ENCODE results near the gene CTIF. TPM values are rescaled to one million over a fixed set of nuclear protein-coding genes. Genes with fewer than 3 reads are reported as not detected.

Gene CTIF
- total and polyA plus RNA-seq, 2 experiments from 2014 or later = 8.6 to 14.4 TPM

DNA sequence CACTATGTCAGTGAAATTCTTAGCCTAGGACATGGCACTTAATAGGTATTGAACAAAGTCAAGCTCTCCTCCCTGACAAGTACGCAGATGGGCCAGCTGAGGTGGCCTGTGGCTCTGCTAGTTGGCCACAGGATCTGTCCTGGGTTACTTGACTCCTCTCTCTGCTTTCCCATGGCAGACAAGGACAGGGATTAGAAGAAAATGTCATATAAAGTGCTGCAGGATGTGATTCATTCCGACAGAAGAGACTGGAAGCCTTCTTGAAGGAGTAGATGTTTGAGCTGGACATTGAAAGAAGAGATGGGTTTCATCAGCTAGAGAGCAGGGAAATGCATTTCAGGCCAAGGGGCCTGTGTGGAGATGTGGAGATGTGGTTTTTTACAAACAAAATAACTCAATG is 365.3 kb downstream of the CTIF start (continued):
- TF ChIP-seq ZNF462 (CRISPR knock-in tag; IDR thresholded peaks at IDR 0.05) (no peak), CREB1 (CRISPR knock-in tag; IDR thresholded peaks at IDR 0.05; ENCODE audit: low read depth) (no peak), EZH2phosphoT487 (IDR thresholded peaks at IDR 0.05; ENCODE audit: unreplicated experiment) (no peak), STAT1 (IDR thresholded peaks at IDR 0.05; ENCODE audit: unreplicated experiment) (no peak), EZH2 (IDR thresholded peaks at IDR 0.05; ENCODE audit: low read depth, unreplicated experiment) (no peak)

GRCh38 chr18:48904847-48905394 is 366.1 kb downstream of the CTIF start:
- Mint-ChIP-seq H3K27me3 (ENCODE audit: insufficient read depth, low read depth, poor library complexity) (peaks cover 2% of the 10 kb centered on the region), H3K27ac (no peak overlapping the region), H3K36me3 (ENCODE audit: low read depth) (peaks cover 6% of the 10 kb centered on the region; the same call in 1 of the 3 replicates), H3K4me3 (no peak overlapping the region), H3K4me1 (no peaks in the 10 kb centered on the region; the same call in 2 of the 3 replicates), H3K9me3 (peaks cover 15% of the 10 kb centered on the region; the same call in 2 of the 3 replicates)
- Histone ChIP-seq H4K20me1 (replicated peaks; ENCODE audit: insufficient read depth) (no peaks in the 10 kb centered on the region), H3K4me2 (no peak overlapping the region), H3F3A (replicated peaks; ENCODE audit: low read depth) (no peaks in the 10 kb centered on the region), H3K36me3 (ENCODE audit: insufficient read depth) (no peaks in the 10 kb centered on the region), H3K27me3 (ENCODE audit: insufficient read depth) (no peaks in the 10 kb centered on the region), H3K27ac (ENCODE audit: low read depth) (no peak overlapping the region), H2AFZ (no peak overlapping the region), H3K79me2 (replicated peaks; ENCODE audit: insufficient read depth) (no peaks in the 10 kb centered on the region), H3K9me2 (ENCODE audit: insufficient read depth) (no peaks in the 10 kb centered on the region), H3K4me1 (ENCODE audit: insufficient read depth) (no peaks in the 10 kb centered on the region), H3K4me3 (no peak overlapping the region)
- TF ChIP-seq, protein P1, sequence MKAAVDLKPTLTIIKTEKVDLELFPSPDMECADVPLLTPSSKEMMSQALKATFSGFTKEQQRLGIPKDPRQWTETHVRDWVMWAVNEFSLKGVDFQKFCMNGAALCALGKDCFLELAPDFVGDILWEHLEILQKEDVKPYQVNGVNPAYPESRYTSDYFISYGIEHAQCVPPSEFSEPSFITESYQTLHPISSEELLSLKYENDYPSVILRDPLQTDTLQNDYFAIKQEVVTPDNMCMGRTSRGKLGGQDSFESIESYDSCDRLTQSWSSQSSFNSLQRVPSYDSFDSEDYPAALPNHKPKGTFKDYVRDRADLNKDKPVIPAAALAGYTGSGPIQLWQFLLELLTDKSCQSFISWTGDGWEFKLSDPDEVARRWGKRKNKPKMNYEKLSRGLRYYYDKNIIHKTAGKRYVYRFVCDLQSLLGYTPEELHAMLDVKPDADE (IDR thresholded peaks at IDR 0.05) = no peak
- TF ChIP-seq CTCF (conservative IDR thresholded peaks at IDR 0.05; ENCODE audit: low read depth in 2 of 2) (no peak), NANOG (IDR thresholded peaks at IDR 0.05; ENCODE audit: borderline replicate concordance) (no peak), STAT1 (IDR thresholded peaks at IDR 0.05; ENCODE audit: unreplicated experiment) (no peak), ZNF331 (CRISPR knock-in tag; IDR thresholded peaks at IDR 0.05; ENCODE audit: low read depth) (no peak), POLR2AphosphoS5 (IDR thresholded peaks at IDR 0.05; ENCODE audit: low read depth) (no peak), EZH2phosphoT487 (IDR thresholded peaks at IDR 0.05; ENCODE audit: unreplicated experiment) (no peak)
- TF ChIP-seq, protein P2, sequence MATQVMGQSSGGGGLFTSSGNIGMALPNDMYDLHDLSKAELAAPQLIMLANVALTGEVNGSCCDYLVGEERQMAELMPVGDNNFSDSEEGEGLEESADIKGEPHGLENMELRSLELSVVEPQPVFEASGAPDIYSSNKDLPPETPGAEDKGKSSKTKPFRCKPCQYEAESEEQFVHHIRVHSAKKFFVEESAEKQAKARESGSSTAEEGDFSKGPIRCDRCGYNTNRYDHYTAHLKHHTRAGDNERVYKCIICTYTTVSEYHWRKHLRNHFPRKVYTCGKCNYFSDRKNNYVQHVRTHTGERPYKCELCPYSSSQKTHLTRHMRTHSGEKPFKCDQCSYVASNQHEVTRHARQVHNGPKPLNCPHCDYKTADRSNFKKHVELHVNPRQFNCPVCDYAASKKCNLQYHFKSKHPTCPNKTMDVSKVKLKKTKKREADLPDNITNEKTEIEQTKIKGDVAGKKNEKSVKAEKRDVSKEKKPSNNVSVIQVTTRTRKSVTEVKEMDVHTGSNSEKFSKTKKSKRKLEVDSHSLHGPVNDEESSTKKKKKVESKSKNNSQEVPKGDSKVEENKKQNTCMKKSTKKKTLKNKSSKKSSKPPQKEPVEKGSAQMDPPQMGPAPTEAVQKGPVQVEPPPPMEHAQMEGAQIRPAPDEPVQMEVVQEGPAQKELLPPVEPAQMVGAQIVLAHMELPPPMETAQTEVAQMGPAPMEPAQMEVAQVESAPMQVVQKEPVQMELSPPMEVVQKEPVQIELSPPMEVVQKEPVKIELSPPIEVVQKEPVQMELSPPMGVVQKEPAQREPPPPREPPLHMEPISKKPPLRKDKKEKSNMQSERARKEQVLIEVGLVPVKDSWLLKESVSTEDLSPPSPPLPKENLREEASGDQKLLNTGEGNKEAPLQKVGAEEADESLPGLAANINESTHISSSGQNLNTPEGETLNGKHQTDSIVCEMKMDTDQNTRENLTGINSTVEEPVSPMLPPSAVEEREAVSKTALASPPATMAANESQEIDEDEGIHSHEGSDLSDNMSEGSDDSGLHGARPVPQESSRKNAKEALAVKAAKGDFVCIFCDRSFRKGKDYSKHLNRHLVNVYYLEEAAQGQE (IDR thresholded peaks at IDR 0.05; ENCODE audit: unreplicated experiment) = no peak
- DNase-seq (ENCODE audit: low spot score) = no peak
- no peak for ATAC-seq
